A172 (cell line): Measurements from ENCODE around the gene GMPPA. TPM values are rescaled to one million over a fixed set of nuclear protein-coding genes. Genes with fewer than 3 reads are reported as not detected.

Source experiments
- DNase-seq: peaks from one replicate; pipeline ENCODE4 v3.0.0-alpha.2; 2015; ENCODE audit warnings: low spot score
- total RNA-seq: library from RNA; depleted of rRNA; stranded (reverse); fragments of >200 nt; shearing (Covaris generic); gene quantifications from 2 replicates; pipeline ENCODE4 v1.2.3, GENCODE V29; 2014

Gene GMPPA
- total RNA-seq, 1 experiment from 2014 or later: 54.7 TPM

DNA sequence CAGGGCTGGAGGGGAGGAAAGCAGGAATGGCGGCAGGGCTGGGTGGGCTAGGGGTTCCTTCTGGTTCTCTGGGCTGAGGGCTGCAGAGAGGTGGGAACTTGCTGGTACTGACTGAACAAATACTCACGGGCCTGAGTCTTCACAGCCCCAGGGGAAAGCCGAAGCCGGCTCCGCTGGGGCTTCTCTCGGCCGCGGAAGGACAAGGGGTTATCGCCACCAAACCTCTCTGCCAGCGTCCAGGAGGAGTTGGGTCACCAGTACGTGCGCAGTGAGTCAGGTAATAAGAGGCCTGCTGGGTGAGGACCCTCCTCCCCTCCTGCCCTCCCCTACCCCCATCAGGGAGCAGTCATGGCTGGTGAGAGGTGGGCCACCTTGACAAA, 13.5 kb upstream of the GMPPA start:
- DNase-seq: no peak

GRCh38 chr2:219486380-219486959, 12.2 kb upstream of the GMPPA start:
- DNase-seq: no peak

DNA sequence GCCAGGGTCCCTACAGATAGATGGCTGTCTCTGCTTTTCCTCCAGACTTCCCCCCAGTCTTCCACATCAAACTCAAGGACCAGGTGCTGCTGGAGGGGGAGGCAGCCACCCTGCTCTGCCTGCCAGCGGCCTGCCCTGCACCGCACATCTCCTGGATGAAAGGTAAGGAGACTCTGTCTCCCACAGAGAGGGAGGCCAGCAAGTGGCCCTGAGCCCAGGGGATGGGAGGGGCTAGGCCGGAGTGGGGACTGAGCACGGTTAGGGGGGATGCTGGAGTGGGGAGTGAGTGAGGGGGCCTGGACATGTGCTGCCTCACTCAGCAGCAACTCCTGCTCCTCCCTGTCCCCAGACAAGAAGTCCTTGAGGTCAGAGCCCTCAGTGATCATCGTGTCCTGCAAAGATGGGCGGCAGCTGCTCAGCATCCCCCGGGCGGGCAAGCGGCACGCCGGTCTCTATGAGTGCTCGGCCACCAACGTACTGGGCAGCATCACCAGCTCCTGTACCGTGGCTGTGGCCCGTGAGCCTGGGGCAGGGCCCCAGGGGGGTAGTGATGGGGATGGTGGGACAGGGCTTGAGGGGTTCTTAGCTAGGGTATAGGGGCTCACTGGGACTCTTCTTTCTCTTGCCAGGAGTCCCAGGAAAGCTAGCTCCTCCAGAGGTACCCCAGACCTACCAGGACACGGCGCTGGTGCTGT, 10.4 kb upstream of the GMPPA start:
- DNase-seq: no peak

DNA sequence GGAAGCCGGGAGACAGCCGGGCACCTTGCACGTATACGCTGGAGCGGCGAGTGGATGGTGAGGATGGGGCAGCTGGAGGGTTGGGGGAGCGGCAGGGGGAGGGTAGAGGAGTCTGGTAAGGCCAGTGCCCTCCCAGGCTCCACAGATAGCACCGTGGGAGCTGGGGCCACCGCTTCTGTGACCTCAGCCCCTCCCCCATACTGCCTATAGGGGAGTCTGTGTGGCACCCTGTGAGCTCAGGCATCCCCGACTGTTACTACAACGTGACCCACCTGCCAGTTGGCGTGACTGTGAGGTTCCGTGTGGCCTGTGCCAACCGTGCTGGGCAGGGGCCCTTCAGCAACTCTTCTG, 9.9 kb upstream of the GMPPA start:
- DNase-seq: no peak

- DNase-seq: no peak
Observed at GRCh38 chr2:219489315-219489714, 9.4 kb upstream of the GMPPA start.

GRCh38 chr2:219490186-219490585, 8.5 kb upstream of the GMPPA start:
- no peak for DNase-seq

DNA sequence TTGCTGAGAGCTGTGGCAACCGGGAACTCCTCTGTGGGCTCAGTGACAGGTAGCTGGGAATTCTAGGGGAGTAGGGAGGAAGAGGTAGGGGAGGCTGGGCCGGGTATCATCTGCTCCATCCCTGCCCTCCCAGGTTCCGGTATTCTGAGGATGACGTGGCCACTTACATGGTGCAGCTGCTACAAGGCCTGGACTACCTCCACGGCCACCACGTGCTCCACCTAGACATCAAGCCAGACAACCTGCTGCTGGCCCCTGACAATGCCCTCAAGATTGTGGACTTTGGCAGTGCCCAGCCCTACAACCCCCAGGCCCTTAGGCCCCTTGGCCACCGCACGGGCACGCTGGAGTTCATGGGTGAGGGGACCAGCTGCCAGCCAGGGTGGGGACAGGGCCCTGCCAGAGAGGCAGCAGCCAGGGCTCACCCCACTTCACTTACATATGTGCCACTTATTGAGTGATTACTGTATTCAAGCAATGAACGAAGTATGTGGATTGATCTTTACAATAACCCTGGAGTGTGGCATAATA, 8.0 kb upstream of the GMPPA start:
- DNase-seq: no peak

DNA sequence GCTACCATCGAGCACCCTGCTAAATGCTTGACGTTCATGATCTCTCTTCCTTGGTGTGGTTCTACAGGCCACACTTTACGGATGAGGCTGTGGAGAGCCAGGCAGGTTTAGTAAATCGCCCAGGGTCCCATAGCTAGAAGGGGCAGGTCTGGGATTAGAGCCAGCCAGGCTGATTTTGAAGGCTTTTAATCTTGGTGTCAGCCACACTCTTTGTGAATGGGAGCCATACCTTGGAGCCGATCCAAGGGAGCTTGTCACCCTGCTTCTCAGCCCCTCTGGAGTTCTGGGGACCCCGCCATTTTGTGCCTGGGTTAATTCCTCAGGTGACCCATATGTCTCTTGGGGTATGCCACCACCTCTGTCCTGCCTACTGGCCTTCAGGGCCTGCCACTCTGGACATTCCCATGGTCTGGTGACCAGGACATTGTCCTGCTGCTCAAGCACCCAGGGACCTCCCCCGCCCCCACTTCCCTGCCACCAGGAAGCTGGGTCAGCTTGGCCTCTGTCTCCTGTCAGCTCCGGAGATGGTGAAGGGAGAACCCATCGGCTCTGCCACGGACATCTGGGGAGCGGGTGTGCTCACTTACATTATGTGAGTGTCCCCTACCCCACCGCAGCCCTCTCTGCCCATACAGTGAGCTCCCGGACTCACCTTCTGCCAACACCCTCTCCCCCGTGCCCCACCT, 7.3 kb upstream of the GMPPA start:
- no peak for DNase-seq

DNA sequence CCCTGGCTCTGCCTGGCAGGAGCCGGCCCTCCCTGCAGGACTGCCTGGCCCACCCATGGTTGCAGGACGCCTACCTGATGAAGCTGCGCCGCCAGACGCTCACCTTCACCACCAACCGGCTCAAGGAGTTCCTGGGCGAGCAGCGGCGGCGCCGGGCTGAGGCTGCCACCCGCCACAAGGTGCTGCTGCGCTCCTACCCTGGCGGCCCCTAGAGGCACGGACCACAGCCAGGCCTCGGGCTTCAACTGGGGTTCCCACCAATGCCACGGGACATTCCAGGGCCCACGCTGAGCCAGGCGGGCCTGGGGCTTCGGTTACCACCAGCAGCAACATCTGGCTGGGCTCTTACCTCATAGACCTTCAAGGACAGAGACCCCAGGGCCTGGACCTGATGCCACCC, 6.1 kb upstream of the GMPPA start:
- no peak for DNase-seq

DNA sequence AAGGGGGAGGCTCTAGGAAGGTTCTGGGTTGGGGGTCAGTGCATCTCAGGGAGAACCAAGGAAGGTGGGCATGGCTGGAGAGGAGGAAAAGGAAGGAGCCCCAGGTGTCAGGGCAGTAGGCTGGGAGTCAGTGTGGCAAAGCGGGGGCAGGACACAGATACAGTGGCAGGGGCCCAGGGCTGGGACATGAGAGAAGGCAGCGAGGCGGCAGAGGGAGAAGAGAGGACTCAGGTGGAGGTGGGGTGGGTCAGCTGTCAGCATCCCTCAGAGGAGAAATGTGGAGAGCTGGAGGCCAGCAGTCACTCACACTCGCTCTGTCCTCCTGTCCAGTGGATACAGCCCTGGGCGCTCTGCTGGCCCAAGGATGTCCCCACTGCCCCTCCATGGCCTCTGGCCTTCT, 5.6 kb upstream of the GMPPA start:
- DNase-seq: no peak

DNA sequence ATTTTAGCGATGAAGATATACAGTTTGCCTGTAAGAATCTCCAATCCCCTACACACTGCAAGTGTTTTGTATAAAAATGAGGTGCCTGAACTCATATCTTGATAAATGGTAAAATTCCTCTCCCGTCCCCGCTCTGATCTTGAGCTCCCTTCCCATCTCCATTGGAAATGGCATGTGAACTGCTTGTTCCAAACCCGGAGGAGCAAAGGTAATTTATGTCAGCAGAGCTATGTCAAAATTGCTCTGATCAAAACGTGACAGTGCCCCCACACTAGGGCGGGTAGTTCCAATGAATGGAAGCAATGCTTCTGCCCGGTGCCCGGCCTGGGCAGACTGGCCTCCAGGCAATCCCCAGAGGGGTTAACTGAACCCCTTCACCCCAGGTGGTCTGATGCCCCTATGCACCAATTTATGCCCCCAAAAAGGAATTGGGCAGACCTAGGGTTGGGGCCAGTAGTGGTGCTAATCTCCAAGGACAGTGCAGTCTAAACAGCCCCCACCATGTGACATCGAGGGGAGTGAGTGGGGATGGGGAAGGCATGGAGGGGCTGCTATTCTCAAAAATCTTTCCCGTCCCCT, 3.6 kb upstream of the GMPPA start:
- DNase-seq: no peak

- DNase-seq: no peak
Observed at GRCh38 chr2:219495531-219496122, 3.1 kb upstream of the GMPPA start.

DNA sequence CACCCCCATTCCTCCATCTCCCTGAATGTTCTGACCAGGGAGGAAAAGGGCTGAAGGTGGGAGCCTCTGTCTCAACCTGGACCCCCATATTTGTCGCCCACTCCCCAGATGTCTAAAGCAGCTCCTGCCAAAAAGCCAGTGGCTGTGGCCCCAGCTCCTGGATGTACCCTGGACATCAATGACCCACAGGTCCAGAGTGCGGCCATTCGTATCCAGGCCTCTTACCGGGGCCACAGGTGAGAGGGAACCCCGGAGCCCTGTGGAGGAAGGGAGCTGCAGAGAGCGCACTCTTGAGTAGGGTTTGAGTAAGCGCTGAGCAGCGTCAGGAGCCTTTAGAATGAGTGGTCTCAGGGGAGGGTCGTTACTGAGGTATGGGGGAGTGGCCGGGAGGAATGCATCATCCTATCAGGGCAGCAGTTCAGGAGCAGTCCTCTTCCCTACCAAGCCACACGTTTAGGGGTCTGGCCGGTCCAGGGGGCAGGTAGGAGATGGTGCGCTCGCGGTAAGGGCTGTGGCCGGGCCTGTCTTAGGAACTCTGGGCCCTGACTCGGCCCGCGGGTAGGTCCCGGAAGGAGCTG, 2.4 kb upstream of the GMPPA start:
- DNase-seq: no peak

- DNase-seq: no peak
Observed at GRCh38 chr2:219496825-219497494, 1.7 kb upstream of the GMPPA start.

GRCh38 chr2:219497495-219498279, 1.0 kb upstream of the GMPPA start:
- peak; percentile 85 for DNase-seq

DNA sequence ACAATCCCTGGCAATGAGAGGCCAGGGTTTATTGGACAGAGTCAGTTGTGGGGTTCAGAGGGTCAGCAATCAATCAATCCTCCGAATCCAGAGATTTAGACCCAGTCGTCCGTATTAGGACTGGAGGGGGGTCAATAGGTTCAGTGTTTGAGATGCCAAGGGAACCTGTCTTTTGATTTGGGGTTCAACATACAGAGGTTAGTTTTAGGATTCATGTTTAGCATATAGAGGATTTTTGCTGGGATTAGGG, 292 bp downstream of the GMPPA start:
- DNase-seq: no peak

DNA sequence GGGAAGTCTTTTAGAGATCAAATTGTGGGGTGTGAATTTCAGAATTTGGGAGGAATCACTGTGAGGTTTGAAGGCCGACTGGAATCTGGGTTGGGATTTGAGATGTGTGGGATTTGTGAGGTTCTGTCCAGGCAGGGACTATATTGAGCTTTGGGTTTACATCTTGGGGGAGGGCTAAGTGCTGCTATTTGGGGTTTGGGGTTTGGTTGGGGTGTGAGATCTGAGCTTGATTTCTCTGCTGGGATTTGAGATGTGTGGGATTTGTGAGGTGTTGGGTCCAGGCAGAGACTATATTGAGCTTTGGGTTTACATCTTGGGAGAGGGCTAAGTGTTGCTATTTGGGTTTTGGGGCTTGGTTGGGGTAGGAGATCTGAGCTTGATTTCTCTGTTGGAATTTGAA, 864 bp downstream of the GMPPA start:
- no peak for DNase-seq

- no peak for DNase-seq
Observed at GRCh38 chr2:219500135-219500534, 1.4 kb downstream of the GMPPA start.

- no peak for DNase-seq
Observed at GRCh38 chr2:219501849-219502248, 3.2 kb downstream of the GMPPA start.

GRCh38 chr2:219502618-219503017, 3.9 kb downstream of the GMPPA start:
- no peak for DNase-seq

DNA sequence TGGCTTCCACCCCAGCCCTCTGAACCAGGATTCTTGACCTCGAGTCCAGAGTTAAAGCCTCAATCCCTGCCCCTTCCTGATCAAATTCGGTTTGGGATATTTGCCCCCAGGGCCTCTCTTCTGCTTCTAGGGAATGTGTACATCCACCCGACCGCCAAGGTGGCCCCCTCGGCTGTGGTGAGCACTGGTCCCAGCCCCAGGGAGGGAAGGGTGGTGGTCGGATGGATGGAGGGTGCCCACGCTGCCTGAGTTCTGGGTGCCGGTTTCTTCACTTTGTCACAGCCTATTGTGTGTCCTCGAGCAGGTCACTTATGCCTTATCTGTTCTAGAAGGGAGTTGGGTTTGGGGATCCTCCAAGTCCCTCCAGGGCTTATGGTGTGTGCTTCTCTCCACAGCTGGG, 6.9 kb downstream of the GMPPA start:
- DNase-seq: no peak
